Upper lobe of left lung (tissue), 6 donors: ENCODE results near the gene CDK10. TPM values are rescaled to one million over a fixed set of nuclear protein-coding genes. Genes with fewer than 3 reads are reported as not detected.
"Not testable (repeated sequence)": the region's sequence is repeated elsewhere in the genome, so short reads cannot be mapped to it uniquely, and the experiment has no call there.

Experiments used
- ATAC-seq, 2 donors: fragments of 200-7000 bp; cut with Tn5 transposase; one replicate each; pipeline ENCODE4 v1.9.1; 2022; ENCODE audit warnings: mild to moderate bottlenecking in 2 of 2, moderate library complexity in 2 of 2; ENCODE audit not compliant: low FRiP score in 2 of 2
- DNase-seq, 2 donors: peaks; one replicate each; pipeline ENCODE4 v3.0.0-alpha.2; 2019 to 2020
- H3K27ac ChIP-seq, 4 donors: fragments of 200-600 bp; sonication (generic); one replicate each; pipeline ENCODE4 v1.5.1; 2016 to 2019
- H3K27me3 ChIP-seq, 4 donors: fragments of 200-600 bp; sonication (generic); one replicate each; pipeline ENCODE4 v1.5.1; 2017 to 2019
- H3K36me3 ChIP-seq, 4 donors: fragments of 200-600 bp; sonication (generic); one replicate each; pipeline ENCODE4 v1.5.1; 2016 to 2019
- H3K4me1 ChIP-seq, 4 donors: fragments of 200-600 bp; sonication (generic); one replicate each; pipeline ENCODE4 v1.5.1; 2018 to 2019
- H3K4me3 ChIP-seq, 4 donors: fragments of 200-600 bp; sonication (generic); one replicate each; pipeline ENCODE4 v1.5.1; 2017 to 2019; ENCODE audit warnings: mild to moderate bottlenecking in 2 of 4, moderate library complexity in 1 of 4
- H3K9me3 ChIP-seq, 4 donors: fragments of 200-600 bp; sonication (generic); one replicate each; pipeline ENCODE4 v1.5.1; 2018 to 2019
- CTCF ChIP-seq, 6 experiments: fragments of 450-650 bp in 4 of 6; fragments of 200-600 bp in 2 of 6; sonication (generic) in 2 of 6; IDR thresholded peaks; one replicate each; pipeline ENCODE4 v1.5.1; 2016 to 2019; ENCODE audit warnings: antibody characterized with exemption in 6 of 6
- EP300 ChIP-seq, 4 donors: sonication (generic); formaldehyde crosslinking; IDR thresholded peaks; one replicate each; pipeline ENCODE4 v1.5.1; 2017; ENCODE audit warnings: antibody characterized with exemption in 4 of 4, control low read depth in 2 of 4
- POLR2A ChIP-seq, 4 donors: fragments of 450-650 bp; IDR thresholded peaks; one replicate each; pipeline ENCODE4 v1.5.1; 2016 to 2017; ENCODE audit warnings: antibody characterized with exemption in 4 of 4, mild to moderate bottlenecking in 2 of 4
- POLR2AphosphoS5 ChIP-seq, 2 donors: sonication (generic); formaldehyde crosslinking; IDR thresholded peaks; one replicate each; pipeline ENCODE4 v1.5.1; 2017; ENCODE audit warnings: antibody characterized with exemption in 2 of 2
- WGBS, 2 donors: methylation state at CpG; one replicate each; pipeline ENCODE4 v1.1.5; 2017 to 2018; 5-methylcytosine and 5-hydroxymethylcytosine counted together
- total RNA-seq, 6 donors: library from RNA; depleted of rRNA in 4 of 6; stranded (reverse); fragments of >200 nt in 4 of 6; gene quantifications; one replicate each; pipeline versions ENCODE4 v1.1.0 to v1.2.1, GENCODE V29; 2016 to 2021
- donor health status: DM: no; HTN: no; CAD: no; lungs with moderate emphysema.
- donor health status: DM: no; HTN: yes; CAD: no; lungs with severe emphysema.

The CDK10 gene
- total RNA-seq, 6 donors from 2014 or later: 38.4 to 197 (median 85.3) TPM

GRCh38 chr16:89697161-89697615 is 10.7 kb downstream of the CDK10 start:
- Histone ChIP-seq H3K27me3 (no peaks in the 10 kb centered on the region), H3K36me3 (peaks cover 0 to 61% (median 45%) of the 10 kb centered on the region in 4 donors), H3K9me3 (no peaks in the 10 kb centered on the region), H3K4me1 (peaks cover 14 to 35% (median 21%) of the 10 kb centered on the region in 4 donors), H3K4me3 (no peak overlapping the region), H3K27ac (no peak overlapping the region)
- 91 to 95% methylated on average over 11 to 13 of the region's 19 CpGs for WGBS, 2 donors
- peak in 1 of 2 donors; percentile 85 for DNase-seq
- TF ChIP-seq POLR2AphosphoS5 (IDR thresholded peaks at IDR 0.05) (no peak), CTCF (IDR thresholded peaks at IDR 0.05) (no peak), POLR2A (IDR thresholded peaks at IDR 0.05) (no peak), EP300 (IDR thresholded peaks at IDR 0.05) (no peak)
- ATAC-seq: no peak

- DNase-seq (peak in 1 of 2 donors; percentile 83), ATAC-seq (no peak)
- TF ChIP-seq POLR2A (IDR thresholded peaks at IDR 0.05) (no peak), EP300 (IDR thresholded peaks at IDR 0.05) (no peak), CTCF (IDR thresholded peaks at IDR 0.05) (no peak), POLR2AphosphoS5 (IDR thresholded peaks at IDR 0.05) (no peak)
- H3K36me3 ChIP-seq: peaks cover 0 to 55% (median 41%) of the 10 kb centered on the region in 4 donors
- no peak overlapping the region for H3K4me3 ChIP-seq
- peaks cover 15 to 39% (median 23%) of the 10 kb centered on the region in 4 donors for H3K4me1 ChIP-seq
- H3K27ac ChIP-seq: no peak overlapping the region
- 87 to 93% methylated on average over 13 to 26 of the region's 32 CpGs for WGBS, 2 donors
- no peaks in the 10 kb centered on the region for H3K27me3 ChIP-seq
- H3K9me3 ChIP-seq: no peaks in the 10 kb centered on the region
Observed at GRCh38 chr16:89697616-89698331, 11.3 kb downstream of the CDK10 start.

- not testable (repeated sequence) for H3K27me3 ChIP-seq, H3K9me3 ChIP-seq, DNase-seq, ATAC-seq, H3K27ac ChIP-seq, H3K4me3 ChIP-seq
- Histone ChIP-seq H3K4me1 (peaks cover 15 to 39% (median 23%) of the 10 kb centered on the region in 4 donors), H3K36me3 (peaks cover 0 to 45% (median 32%) of the 10 kb centered on the region in 4 donors)
- WGBS, 2 donors: 97 to 98% methylated on average over 14 of the region's 14 CpGs
Observed at GRCh38 chr16:89698717-89699116, 12.2 kb downstream of the CDK10 start.

- peak overlapping the region in 3 of 4 donors; percentile 38 to 95 (median 92) for H3K27ac ChIP-seq
- not testable (repeated sequence) for ATAC-seq, H3K27me3 ChIP-seq, H3K9me3 ChIP-seq
- peak in 1 of 2 donors; percentile 83 for DNase-seq
- H3K36me3 ChIP-seq: peaks cover 0 to 36% (median 23%) of the 10 kb centered on the region in 4 donors
- 69 to 72% methylated on average over 13 to 17 of the region's 18 CpGs for WGBS, 2 donors
- peak overlapping the region in 3 of 4 donors; percentile 74 to 90 (median 82) for H3K4me3 ChIP-seq
- peaks cover 15 to 39% (median 23%) of the 10 kb centered on the region in 4 donors for H3K4me1 ChIP-seq
Observed at GRCh38 chr16:89699629-89700099, 13.2 kb downstream of the CDK10 start.

GRCh38 chr16:89700100-89700648 is 13.7 kb downstream of the CDK10 start:
- 0 to 4% methylated on average over 10 to 14 of the region's 30 CpGs for WGBS, 2 donors
- Histone ChIP-seq H3K36me3 (peaks cover 0 to 31% (median 19%) of the 10 kb centered on the region in 4 donors), H3K27ac (peak overlapping the region; percentile 83 to 95 (median 90)), H3K27me3 (no peaks in the 10 kb centered on the region), H3K9me3 (no peaks in the 10 kb centered on the region), H3K4me3 (peak overlapping the region; percentile 74 to 90 (median 83)), H3K4me1 (peaks cover 15 to 39% (median 23%) of the 10 kb centered on the region in 4 donors)
- ATAC-seq (peak; percentile 80 to 91), DNase-seq (peak; percentile 98 to 100)
- TF ChIP-seq POLR2A (IDR thresholded peaks at IDR 0.05) (peak in 2 of 4 donors; percentile 15 to 50), CTCF (IDR thresholded peaks at IDR 0.05) (peak; percentile 76 to 98 (median 96)), POLR2AphosphoS5 (IDR thresholded peaks at IDR 0.05) (peak; percentile 80 to 84), EP300 (IDR thresholded peaks at IDR 0.05) (peak in 1 of 4 donors; percentile 68)
